ENCODE results near the gene ITPKB.

The ITPKB gene

GRCh38 chr1:226633541-226634165 lies 105.4 kb downstream of the ITPKB start:
- TF ChIP-seq CTCF (IDR thresholded peaks at IDR 0.05; ENCODE audit: borderline replicate concordance, insufficient read depth, low read depth, low read length): no peak
- H3K4me3 ChIP-seq (ENCODE audit: low read depth, low read length): no peak overlapping the region

GRCh38 chr1:226632922-226633351 lies 106.1 kb downstream of the ITPKB start:
- no peak for TF ChIP-seq CTCF (IDR thresholded peaks at IDR 0.05; ENCODE audit: borderline replicate concordance, insufficient read depth, low read depth, low read length)

GRCh38 chr1:226632169-226632879 lies 106.8 kb downstream of the ITPKB start:
- no peak overlapping the region for H3K4me3 ChIP-seq (ENCODE audit: low read depth, low read length)
- no peak for TF ChIP-seq CTCF (IDR thresholded peaks at IDR 0.05; ENCODE audit: borderline replicate concordance, insufficient read depth, low read depth, low read length)

More at GRCh38 chr1:226632922-226633351, 106.1 kb downstream of the ITPKB start:
- H3K4me3 ChIP-seq (ENCODE audit: low read depth, low read length): no peak overlapping the region

GRCh38 chr1:226631229-226632000 lies 107.7 kb downstream of the ITPKB start:
- H3K4me3 ChIP-seq (ENCODE audit: low read depth, low read length): no peak overlapping the region
- no peak for TF ChIP-seq CTCF (IDR thresholded peaks at IDR 0.05; ENCODE audit: borderline replicate concordance, insufficient read depth, low read depth, low read length)

- H3K4me3 ChIP-seq (ENCODE audit: low read depth, low read length): no peak overlapping the region
- TF ChIP-seq CTCF (IDR thresholded peaks at IDR 0.05; ENCODE audit: borderline replicate concordance, insufficient read depth, low read depth, low read length): no peak
Observed at GRCh38 chr1:226630592-226630991, 108.5 kb downstream of the ITPKB start.

- H3K4me3 ChIP-seq (ENCODE audit: low read depth, low read length): no peak overlapping the region
- no peak for TF ChIP-seq CTCF (IDR thresholded peaks at IDR 0.05; ENCODE audit: borderline replicate concordance, insufficient read depth, low read depth, low read length)
Observed at GRCh38 chr1:226629896-226630550, 109.1 kb downstream of the ITPKB start.
